Measurements from ENCODE around the gene RAB37.

The RAB37 gene

DNA sequence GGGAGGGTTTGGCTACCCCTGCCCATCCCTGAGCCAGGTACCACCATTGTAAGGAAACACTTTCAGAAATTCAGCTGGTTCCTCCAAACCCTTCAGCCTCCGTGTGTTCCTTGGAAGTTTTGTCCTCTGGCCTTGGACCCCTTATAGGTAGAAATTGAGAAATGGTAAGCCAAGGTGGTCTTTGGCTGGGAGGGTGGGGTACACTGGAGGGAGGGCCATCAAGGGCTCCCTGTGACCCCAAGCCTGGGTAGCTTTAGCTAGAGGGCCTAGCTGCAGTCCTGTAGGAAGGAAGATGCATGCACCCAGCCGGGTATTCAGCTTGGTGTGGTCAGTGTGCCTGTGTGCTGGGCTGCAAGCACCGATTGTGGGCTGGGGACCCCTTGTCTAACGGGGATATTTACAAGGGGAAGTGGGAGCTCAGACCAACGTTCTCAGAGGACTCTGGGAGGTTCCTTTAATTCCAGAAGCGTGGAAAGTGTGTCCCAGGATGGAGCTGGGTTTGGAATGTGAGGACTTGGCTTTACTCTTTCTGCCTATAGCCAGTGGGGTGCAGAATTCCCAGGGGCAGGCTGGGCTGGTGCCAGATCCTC lies 32.3 kb downstream of the RAB37 start:
- ATAC-seq = no peak
- TF ChIP-seq ISL1 (CRISPR knock-in tag; IDR thresholded peaks at IDR 0.05) (no peak), ARNTL (CRISPR knock-in tag; IDR thresholded peaks at IDR 0.05; ENCODE audit: borderline replicate concordance, low read depth) (no peak), ESRRG (CRISPR knock-in tag; IDR thresholded peaks at IDR 0.05) (no peak), ZFP3 (CRISPR knock-in tag; IDR thresholded peaks at IDR 0.05) (no peak), ZNF8 (CRISPR knock-in tag; IDR thresholded peaks at IDR 0.05) (no peak), ZFP30 (CRISPR knock-in tag; IDR thresholded peaks at IDR 0.05) (no peak), TOX (CRISPR knock-in tag; IDR thresholded peaks at IDR 0.05; ENCODE audit: borderline replicate concordance) (no peak)
- TF ChIP-seq, protein P1, sequence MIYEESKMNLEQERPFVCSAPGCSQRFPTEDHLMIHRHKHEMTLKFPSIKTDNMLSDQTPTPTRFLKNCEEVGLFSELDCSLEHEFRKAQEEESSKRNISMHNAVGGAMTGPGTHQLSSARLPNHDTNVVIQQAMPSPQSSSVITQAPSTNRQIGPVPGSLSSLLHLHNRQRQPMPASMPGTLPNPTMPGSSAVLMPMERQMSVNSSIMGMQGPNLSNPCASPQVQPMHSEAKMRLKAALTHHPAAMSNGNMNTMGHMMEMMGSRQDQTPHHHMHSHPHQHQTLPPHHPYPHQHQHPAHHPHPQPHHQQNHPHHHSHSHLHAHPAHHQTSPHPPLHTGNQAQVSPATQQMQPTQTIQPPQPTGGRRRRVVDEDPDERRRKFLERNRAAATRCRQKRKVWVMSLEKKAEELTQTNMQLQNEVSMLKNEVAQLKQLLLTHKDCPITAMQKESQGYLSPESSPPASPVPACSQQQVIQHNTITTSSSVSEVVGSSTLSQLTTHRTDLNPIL (CRISPR knock-in tag; IDR thresholded peaks at IDR 0.05; ENCODE audit: low read depth) = no peak

DNA sequence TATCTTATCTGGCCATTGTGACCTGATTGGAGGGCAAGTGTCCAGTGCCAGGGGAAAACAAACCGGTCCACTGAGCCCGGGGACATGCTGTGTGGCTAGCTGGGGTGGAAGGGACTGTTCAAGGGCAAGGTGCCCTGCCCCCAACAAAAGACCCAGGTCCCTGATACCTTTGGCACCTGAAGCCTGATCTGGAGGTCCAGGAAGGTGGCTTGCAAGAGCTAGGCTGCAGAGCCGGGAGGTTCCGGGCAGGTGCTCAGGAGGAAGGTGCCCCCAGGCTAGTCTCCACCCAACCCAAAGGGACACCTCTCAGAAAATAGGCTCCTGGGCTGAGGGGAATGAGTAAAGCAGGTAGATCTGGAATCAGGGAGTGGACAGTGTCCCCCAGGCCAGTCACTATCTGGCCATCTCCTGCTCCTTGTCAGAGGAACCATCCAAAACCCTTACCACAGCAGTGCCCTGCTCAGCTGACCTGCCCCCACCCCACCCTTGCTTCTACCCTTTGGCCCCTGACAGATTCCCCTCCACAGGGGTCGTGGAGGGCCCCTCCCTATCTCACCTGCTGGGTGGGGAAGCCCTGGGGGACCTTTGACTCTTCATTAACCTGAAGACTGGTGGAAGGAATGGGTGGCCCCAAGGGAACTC lies 32.9 kb downstream of the RAB37 start:
- TF ChIP-seq ZFP3 (CRISPR knock-in tag; IDR thresholded peaks at IDR 0.05) = no peak
- no peak for TF ChIP-seq ZC3H10 (CRISPR knock-in tag; IDR thresholded peaks at IDR 0.05)
- TF ChIP-seq RARB (CRISPR knock-in tag; IDR thresholded peaks at IDR 0.05) = no peak
- TF ChIP-seq, protein P2, sequence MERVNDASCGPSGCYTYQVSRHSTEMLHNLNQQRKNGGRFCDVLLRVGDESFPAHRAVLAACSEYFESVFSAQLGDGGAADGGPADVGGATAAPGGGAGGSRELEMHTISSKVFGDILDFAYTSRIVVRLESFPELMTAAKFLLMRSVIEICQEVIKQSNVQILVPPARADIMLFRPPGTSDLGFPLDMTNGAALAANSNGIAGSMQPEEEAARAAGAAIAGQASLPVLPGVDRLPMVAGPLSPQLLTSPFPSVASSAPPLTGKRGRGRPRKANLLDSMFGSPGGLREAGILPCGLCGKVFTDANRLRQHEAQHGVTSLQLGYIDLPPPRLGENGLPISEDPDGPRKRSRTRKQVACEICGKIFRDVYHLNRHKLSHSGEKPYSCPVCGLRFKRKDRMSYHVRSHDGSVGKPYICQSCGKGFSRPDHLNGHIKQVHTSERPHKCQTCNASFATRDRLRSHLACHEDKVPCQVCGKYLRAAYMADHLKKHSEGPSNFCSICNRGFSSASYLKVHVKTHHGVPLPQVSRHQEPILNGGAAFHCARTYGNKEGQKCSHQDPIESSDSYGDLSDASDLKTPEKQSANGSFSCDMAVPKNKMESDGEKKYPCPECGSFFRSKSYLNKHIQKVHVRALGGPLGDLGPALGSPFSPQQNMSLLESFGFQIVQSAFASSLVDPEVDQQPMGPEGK (CRISPR knock-in tag; IDR thresholded peaks at IDR 0.05; ENCODE audit: borderline replicate concordance) = no peak
- no peak for ATAC-seq

DNA sequence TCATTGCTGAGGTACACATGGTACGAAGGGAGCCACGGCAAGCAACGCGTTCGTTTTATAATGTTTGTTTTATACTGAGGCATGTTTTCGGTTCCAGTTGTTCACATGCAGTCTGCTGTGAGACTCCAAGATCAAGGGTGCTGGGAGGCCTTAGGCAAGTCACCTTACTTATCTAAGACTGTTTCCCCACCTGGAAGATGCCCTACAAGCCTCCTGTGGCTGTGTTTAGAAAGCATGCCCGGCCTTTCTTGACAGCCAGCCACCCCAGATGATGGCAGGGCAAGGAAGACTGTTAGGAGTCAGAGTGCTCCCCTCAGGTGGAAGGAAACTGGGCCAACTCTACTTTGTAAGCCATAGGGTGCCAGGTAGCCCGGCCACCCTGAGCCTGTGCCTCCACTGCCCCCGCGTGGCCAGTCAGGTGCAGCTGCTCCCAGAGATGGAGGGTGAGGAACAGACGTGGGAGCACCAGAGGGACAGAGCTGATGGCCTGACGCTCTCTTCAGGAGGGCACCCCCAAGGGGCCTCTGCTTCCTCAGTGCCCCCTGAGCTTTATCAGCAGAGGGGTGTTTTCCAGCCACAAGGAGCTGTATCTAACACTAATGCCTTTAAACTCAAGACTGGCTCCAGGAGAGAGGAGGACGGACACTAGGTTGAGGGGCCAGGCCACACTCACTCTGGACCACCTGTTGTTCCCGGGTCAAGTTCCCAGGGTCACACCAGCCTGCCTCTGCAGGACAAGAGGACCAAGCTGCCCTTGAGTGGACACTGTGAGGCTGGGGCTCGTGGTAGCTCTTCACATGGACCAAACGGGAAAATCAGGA lies 33.7 kb downstream of the RAB37 start:
- peak; percentile 78 for ATAC-seq
- TF ChIP-seq, protein P2 (CRISPR knock-in tag; IDR thresholded peaks at IDR 0.05; ENCODE audit: borderline replicate concordance) = no peak
- TF ChIP-seq GLIS3 (CRISPR knock-in tag; IDR thresholded peaks at IDR 0.05) (0 out of 2 replicates have a peak, but pooled peaks have one; percentile 22), BACH2 (CRISPR knock-in tag; IDR thresholded peaks at IDR 0.05; ENCODE audit: borderline replicate concordance) (no peak)

DNA sequence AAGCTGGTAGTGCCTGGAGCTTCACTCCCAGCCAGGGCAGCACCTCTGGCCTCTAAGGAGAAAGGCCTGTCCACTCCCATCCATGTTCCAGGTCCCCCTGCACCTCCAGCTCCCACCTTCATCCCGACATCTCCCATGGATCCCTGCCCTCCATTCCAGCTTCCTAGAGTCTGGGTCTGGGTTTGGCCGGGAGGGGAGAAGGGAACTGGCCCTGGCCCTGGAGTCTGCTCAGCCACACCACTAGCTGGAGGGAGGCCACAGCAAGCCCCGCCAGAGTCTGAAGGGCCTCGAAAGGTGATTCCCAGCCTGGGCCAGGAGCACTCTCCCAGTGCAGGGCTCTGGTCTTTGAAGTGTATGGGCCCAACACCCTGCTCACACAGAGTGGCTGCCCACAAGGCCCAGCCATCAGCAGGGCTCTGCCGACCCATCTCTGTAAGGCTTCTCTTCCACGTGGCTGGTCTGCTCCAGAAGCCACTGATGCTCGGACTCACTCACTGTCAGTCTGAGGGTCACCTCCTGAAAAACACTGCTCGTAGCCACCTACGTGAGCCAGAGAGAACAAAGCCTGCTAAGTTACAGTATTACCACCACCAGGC lies 34.4 kb downstream of the RAB37 start:
- no peak for TF ChIP-seq ARNTL (CRISPR knock-in tag; IDR thresholded peaks at IDR 0.05; ENCODE audit: borderline replicate concordance, low read depth)
- no peak for TF ChIP-seq SNAI2 (CRISPR knock-in tag; IDR thresholded peaks at IDR 0.05)
- TF ChIP-seq, protein P1 (CRISPR knock-in tag; IDR thresholded peaks at IDR 0.05; ENCODE audit: low read depth) = no peak
- TF ChIP-seq ZFP30 (CRISPR knock-in tag; IDR thresholded peaks at IDR 0.05) = no peak
- no peak for TF ChIP-seq CSDC2 (CRISPR knock-in tag; IDR thresholded peaks at IDR 0.05)
- no peak for TF ChIP-seq ISL1 (CRISPR knock-in tag; IDR thresholded peaks at IDR 0.05)
- no peak for TF ChIP-seq ZC3H10 (CRISPR knock-in tag; IDR thresholded peaks at IDR 0.05)
- TF ChIP-seq, protein P2 (CRISPR knock-in tag; IDR thresholded peaks at IDR 0.05; ENCODE audit: borderline replicate concordance) = no peak
- TF ChIP-seq OSR1 (CRISPR knock-in tag; IDR thresholded peaks at IDR 0.05) = no peak
- no peak for TF ChIP-seq TOX (CRISPR knock-in tag; IDR thresholded peaks at IDR 0.05; ENCODE audit: borderline replicate concordance)
- no peak for TF ChIP-seq GLIS3 (CRISPR knock-in tag; IDR thresholded peaks at IDR 0.05)
- TF ChIP-seq, protein P3, sequence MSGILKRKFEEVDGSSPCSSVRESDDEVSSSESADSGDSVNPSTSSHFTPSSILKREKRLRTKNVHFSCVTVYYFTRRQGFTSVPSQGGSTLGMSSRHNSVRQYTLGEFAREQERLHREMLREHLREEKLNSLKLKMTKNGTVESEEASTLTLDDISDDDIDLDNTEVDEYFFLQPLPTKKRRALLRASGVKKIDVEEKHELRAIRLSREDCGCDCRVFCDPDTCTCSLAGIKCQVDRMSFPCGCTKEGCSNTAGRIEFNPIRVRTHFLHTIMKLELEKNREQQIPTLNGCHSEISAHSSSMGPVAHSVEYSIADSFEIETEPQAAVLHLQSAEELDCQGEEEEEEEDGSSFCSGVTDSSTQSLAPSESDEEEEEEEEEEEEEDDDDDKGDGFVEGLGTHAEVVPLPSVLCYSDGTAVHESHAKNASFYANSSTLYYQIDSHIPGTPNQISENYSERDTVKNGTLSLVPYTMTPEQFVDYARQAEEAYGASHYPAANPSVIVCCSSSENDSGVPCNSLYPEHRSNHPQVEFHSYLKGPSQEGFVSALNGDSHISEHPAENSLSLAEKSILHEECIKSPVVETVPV (CRISPR knock-in tag; IDR thresholded peaks at IDR 0.05) = no peak
- ATAC-seq = no peak
